Erythroblast (primary cell): ENCODE measurements around the gene LPIN3.

Source experiments
- DNase-seq, 2 experiments: peaks; one replicate each; lab custom pipeline; 2025; lab: John Stamatoyannopoulos, UW
- GATA1 ChIP-seq: IDR thresholded peaks from 2 replicates; pipeline ENCODE4 v1.6.1; 2011; ENCODE audit warnings: low read depth, mild to moderate bottlenecking, control low read depth, low read length, moderate library complexity
- POLR2A ChIP-seq: IDR thresholded peaks from 2 replicates; pipeline ENCODE4 v1.6.1; 2011; ENCODE audit warnings: mild to moderate bottlenecking, low read length

LPIN3 gene

GRCh38 chr20:41361757-41362747, 21.4 kb downstream of the LPIN3 start:
- TF ChIP-seq POLR2A = no peak
- TF ChIP-seq GATA1 = no peak
- no peak for DNase-seq

GRCh38 chr20:41362748-41363140, 22.1 kb downstream of the LPIN3 start:
- DNase-seq = no peak
- TF ChIP-seq GATA1 (no peak), POLR2A (no peak)

DNA sequence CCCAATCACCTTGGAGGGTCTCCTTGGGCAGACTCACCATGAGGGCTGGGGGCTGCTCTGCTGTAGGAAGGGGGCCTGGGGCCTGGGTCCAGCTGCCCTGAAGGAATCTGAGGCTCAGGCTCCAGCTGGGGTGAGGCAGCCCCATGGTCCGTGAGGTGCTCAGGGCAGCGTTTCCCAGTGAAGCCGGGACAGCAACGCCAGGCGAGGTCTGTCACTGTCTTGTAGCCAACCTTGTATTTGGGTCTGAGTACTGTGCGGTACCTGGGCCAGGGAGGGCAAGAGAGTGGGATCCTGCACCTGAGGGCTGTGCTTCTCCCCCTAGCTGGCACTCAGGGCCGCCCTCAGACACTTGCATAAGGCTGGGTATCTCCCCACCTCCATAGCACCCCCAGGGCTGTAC, 23.0 kb downstream of the LPIN3 start:
- TF ChIP-seq GATA1 = no peak
- TF ChIP-seq POLR2A = no peak
- no peak for DNase-seq

- no peak for DNase-seq
- no peak for TF ChIP-seq GATA1
- no peak for TF ChIP-seq POLR2A
Measured at GRCh38 chr20:41364236-41364855, 23.7 kb downstream of the LPIN3 start.

DNA sequence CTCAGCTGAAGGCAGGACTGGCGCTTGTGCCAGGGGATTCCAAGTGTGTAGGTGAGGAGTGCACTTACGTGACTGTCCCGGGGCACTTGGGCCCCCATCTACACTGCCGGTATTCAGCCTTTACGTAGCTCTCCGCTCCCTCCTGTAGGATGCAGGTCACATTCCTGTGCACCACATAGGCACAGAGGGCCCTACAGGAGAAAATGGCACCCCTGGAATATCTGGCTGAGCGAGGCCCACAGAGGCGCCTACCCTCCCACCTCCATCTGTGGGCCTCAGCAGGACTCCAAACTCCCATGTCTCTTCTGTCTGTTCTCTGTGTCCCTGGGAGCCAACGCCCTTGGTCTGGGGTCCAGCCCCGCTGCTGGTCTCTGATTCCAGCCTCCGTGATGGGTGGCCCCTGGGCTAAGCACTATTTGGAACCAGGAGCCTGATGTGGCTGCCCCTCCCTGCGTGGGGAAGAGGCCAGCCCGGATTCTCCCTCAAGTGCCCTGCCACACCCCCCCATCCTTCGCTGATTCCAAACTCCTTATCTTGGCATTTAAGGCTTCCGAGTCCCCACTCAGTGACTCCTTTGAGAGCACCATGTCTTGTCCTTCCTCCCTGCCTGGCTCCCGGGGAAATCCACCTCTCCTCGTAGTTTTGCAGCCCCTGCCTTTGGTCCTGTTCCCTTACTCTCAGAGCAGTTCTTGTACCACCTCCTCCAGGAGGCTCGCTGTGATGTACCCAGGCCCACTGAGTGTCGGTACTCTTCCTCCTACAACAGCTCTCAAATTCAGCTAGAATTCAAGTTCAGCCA, 24.5 kb downstream of the LPIN3 start:
- TF ChIP-seq POLR2A (no peak), GATA1 (no peak)
- no peak for DNase-seq

DNA sequence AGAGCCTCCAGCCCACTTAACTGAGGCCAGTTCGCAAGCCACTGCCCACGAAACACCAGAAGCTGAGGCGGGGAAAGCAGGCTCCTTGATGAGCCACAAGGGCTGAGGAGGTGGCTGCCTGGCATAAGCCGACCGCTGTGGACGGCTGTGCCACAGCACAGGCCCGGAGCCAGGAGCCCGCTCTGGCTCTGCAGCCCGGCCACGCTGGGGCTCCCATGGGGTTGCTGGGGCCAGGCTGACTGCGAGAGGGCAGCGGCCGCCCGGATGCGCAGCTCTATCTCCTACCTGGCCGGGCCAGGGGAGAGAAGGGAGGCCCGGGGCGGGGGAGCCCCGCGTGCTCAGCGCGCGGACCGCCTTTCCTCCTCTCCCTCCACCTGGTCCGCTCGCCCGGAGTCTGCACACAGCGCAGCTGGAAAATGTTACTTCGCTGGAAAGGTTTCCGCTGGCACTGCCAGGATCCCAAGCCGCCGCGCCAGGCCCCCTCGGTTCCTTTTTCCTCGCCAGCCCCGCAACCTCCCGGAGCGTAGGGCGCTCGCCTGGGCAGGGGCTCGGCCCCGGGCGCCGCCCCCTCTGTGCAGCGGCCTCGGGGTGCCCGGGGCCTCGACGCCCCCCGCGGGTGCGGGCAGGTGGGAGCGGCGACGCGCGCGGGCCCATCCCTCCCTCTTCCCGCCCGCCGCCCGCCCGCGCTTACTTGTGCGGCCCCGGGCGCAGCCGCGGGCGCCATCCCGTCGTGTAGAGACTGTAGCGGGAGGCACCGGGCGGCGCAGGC, 25.3 kb downstream of the LPIN3 start:
- DNase-seq = no peak
- TF ChIP-seq POLR2A = no peak
- no peak for TF ChIP-seq GATA1

DNA sequence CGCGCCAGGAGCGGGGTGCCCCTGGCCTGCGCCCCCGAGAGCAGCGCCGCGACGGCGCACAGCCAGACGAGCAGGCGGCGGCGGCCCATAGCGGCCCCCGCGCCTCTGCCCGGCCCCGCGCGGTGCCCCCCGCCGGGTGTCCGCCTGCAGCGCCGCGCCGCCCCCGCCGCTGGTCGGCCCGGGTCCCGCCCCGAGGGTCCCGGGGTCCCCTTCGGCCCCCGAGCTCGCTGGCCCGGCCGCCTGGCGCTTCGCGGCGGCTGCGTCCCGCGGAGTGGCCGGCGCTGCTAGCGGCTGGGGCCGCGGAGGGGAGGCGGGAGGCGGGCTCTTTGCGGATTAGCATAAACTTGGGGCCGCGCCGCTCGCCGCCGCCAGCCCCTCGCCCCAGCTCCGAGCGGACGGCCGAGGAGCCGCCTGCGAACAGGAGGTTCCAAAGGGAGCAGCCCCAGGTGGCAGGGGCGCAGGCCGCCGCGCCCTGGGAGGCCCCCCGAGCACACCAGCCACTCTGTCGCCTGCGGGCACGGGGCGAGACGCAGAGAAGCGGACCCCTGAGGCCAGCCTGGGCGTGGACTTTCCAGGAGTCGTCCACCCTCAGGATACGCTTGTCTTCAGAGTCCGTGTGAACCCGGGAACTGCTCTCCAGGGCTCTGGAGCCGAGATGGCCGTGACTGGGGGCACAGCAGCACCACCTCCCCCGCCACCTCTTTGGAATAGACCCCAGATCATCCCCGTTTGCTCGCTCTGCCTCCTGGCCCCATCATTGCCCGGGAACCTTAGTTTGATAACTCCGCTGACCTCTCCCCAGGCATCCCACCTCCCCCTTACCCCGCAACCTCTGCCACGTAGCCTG, 26.1 kb downstream of the LPIN3 start, which contains the start of gene EMILIN3:
EMILIN3 (minus strand) TSS at position 273 of the 847 bp plus-strand sequence; CDS start at position 89, 184 bp downstream.
- DNase-seq = no peak
- no peak for TF ChIP-seq POLR2A
- no peak for TF ChIP-seq GATA1

DNA sequence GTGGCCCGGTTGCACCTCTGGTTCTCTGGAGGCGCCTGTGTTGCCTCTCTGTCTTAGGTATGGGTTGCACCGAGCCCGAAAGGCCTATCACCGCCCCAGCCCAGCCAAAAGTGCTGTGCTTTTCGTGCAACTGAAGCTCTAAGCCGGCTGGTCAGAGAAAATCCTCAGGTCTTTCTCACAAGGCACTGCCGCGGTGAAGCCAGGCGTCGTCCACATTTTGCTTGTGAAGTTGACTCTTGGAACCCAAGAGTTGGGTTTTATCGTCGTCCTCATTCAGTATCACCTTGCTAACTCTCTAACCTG, 26.7 kb downstream of the LPIN3 start:
- no peak for DNase-seq
- TF ChIP-seq POLR2A (no peak), GATA1 (no peak)

- no peak for DNase-seq
- TF ChIP-seq GATA1 (no peak), POLR2A (no peak)
Measured at GRCh38 chr20:41367956-41368355, 27.3 kb downstream of the LPIN3 start.

- no peak for TF ChIP-seq POLR2A
- no peak for TF ChIP-seq GATA1
Measured at GRCh38 chr20:41369673-41370072, 29.1 kb downstream of the LPIN3 start.

DNA sequence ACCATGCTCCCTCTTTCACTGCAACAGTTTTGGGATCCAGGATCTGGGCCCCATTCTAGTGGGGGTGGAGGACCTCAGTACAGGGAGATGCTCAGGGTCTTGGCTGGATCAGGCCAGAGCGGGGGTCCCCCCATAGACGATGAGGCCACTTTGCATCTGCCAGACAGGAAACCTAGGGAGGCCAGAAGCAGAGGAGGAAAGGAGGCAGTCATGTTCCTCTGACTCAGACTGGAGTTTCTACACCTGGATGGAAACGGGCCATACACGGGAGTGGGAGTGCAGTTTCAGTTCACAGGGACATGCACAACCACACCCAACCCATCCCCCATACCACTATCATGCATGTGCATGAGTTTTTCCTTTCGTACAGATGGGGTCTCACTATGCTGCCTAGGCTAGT, 29.6 kb downstream of the LPIN3 start:
- DNase-seq = no peak
- no peak for TF ChIP-seq GATA1
- no peak for TF ChIP-seq POLR2A

More at GRCh38 chr20:41369673-41370072, 29.1 kb downstream of the LPIN3 start:
- DNase-seq = no peak

DNA sequence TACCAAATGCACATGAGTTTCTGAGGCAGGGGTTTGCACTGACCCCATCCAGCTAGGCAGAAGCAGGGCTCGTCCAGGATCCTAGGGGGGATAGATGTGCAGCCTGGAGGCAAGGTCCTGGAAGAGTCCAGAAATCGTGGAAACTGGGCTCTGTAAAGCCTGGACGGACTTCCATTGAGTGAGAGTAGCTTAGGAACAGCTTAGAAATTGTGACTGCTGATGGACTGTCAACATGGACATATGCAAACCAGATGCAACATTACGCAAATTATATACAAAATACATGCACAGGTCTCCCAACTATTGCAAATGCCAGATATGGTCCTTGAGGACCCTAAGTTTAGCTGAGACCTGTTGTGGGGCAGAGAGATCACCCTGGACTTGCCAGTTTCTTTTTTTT, 30.8 kb downstream of the LPIN3 start:
- no peak for TF ChIP-seq POLR2A
- no peak for TF ChIP-seq GATA1
- no peak for DNase-seq
